A204.1 (cell line): ENCODE measurements around the gene CCDC136.

ENCODE experiments used
- FAIRE-seq: peaks from 2 replicates; lab custom pipeline; 2012; peaks lifted over from hg19 to GRCh38; lab: Jason Lieb, UNC

Gene CCDC136

DNA sequence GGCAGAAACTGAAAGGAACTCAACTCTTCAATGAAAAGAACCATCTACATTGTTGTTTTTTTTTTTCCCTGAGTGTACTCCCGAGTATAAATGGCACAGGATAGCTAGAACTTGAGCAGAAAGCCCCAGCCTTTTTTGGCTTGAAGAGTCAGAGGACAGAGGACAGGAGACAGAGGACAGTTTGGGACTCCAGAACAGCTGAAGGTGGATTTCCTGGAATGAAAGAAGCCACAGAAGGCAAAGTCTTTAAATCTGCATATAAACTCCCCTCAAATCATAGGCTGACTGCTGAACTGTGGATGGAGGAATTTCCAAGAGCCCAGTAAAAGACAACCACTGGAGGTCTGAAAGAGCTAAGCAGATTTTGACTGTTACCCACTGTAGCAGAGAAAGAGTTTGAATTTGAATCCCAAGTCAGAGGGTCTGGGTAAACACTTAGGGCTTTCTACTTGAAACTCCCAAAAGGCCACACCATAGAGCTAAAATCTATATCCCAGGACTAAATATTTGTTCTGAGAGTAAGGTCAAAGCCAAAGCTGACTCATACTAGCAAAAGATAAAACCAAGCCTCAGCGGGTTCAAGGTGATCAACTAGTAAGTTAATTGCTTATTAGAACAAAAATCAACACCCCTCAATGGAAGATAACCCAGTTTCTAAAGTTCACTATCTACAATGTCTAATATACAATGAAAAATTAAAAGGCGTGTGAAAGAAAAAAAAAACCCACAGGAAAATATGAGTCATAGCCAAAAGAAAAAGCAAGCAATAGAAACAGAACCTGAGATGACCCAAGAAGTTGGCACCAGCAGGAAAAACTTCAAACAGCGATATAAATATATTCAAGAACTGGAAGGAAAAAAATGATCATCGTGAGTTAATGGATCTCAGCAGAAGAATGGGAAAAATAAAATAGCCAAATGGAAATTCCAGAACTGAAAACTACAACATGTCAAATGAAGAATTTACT lies 14.3 kb upstream of the CCDC136 start:
- no peak for FAIRE-seq

DNA sequence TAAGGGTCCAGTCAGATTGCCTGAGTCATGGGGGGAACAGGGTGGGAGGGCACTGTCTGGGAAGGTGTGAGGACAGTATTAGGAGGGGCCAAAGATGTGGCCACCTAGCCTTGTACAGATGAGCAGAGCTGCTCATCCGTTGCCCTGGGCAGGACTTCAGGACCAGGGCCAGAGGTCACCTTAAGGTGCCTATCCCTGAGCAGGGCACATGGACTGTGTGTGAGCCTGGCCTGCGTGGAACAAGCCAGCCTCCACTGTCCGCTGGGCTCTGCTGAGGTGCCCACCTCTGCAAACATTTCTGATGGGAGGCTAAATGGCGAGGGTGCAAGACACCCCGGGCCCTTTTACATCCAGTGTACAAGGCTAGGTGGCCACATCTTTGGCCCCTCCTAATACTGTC lies 12.8 kb upstream of the CCDC136 start:
- no peak for FAIRE-seq

GRCh38 chr7:128781126-128781525 lies 10.6 kb upstream of the CCDC136 start:
- FAIRE-seq = no peak

- FAIRE-seq = no peak
These were observed 9.9 kb upstream of the CCDC136 start for GRCh38 chr7:128781851-128782250.

DNA sequence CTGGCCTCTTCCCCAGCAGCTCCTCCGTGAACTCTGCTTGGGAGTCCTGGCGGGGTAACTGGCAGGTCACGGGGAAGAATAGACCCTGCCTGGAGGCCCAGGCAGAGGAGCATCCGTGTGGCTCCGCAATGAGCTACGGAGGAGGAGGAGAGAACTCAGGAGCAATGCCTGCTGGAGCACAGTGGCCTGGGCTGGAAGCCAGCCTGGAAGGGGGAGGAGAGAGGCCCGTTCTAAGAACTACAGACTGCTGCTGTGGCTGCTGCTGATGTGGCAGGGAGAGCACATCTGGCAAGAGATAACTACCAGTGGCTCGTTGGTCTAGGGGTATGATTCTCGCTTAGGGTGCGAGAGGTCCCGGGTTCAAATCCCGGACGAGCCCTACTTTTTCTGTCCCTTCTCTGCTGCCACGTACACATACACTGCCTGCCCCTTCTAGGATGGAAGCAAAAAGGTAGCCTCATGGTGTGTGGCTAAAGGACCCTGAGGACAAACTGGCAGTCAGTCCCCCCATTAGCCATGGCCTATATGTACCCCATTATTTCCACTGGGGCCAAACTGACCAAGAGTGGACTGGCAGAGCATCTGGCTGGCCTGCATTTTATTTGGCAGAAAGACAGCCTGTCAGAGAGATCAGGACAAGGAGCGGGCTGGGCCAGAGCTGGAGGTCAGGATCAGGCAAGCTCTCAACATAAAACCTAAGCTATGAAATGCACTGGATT lies 8.5 kb upstream of the CCDC136 start:
- FAIRE-seq = no peak

DNA sequence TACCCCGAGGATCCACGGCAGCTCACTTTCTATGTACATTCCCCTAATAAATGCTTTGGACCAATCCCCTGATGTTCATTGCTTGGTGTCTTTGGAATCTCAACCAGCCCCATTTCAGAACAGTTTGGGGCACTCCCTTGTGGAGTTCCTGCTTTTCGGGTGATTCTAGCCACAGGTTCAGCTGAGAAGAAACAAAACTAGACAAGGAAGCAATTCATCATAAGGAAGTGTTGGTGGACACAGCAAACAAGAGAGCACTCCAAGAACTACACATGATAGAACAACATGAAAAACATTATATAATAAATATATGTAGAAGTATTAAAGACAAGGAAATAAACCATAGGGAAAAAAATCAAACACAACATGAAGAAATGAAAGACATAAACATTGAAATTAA lies 6.0 kb upstream of the CCDC136 start:
- no peak for FAIRE-seq

GRCh38 chr7:128788446-128789412 lies 3.0 kb upstream of the CCDC136 start:
- no peak for FAIRE-seq

DNA sequence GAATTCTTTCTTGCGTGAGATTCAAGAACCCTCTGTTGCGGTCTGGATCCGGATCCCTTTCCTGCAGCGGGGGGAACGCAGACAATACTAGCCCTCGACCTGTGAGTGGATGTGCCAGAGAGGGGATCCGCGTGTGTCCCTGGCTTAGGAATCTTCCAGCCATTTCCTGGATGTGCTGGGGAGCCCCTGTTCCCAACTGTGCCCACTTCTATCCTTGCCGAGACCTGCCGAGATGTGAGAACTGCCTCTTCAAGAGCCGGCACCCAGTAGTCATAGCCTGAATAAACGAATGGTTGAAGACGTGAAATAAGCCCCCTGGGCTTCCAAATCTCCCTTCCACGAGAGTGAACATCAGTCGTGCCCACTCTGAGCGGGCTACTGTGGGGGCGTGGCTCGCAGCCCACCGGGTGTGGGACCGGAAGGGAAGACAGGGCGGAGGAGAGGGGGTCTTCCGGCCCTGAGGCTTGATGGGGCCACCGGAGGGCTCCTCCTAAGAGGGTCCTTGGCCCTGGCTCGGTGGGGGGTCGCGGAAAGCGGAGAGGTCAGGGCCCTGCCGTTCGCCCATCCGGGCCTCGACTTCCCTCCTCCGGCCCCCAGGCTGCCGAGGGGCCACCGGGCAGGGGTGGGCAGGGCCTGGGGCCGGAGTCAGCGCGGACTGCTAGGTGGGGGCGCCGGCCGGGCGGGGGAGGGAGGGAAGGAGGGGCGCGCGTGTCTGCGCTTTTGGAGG lies 1.3 kb upstream of the CCDC136 start:
- no peak for FAIRE-seq

DNA sequence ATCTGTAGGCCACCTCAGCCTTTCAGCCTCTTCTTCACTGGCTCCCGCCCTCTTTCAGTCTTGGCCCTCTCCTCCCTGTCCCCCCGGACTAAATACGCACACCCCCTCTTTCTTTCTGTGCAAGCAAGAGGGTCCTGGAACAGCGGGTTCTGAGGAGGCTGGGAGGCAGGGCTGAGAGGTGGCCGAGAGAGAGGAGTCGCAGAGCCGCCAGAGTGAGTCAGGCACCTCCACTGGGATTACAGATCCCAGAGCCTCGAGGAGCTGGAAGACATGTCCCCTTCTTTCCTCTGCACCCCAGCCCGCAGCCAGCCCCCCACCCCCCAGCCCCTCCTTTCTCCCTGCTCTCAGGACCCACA lies 182 bp downstream of the CCDC136 start:
- no peak for FAIRE-seq

- no peak for FAIRE-seq
These were observed 858 bp downstream of the CCDC136 start for GRCh38 chr7:128792471-128793180.

DNA sequence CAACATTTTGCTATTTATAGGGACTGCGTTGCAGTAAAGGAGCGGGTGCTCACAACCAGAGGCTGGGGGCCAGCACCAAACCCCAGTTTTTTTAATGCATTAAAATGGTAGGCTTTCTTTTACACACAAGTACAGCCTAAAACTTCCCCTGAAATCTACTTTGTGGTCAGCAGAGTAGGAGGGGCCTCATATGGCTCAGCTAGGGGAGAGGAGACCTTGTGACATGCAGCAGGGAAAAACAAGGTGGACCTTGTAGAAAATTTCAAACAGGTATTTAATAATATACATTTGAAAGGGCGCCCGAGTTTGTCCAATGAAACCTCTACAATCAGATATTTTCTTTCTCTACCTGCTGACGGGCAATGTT lies 1.4 kb downstream of the CCDC136 start:
- no peak for FAIRE-seq

DNA sequence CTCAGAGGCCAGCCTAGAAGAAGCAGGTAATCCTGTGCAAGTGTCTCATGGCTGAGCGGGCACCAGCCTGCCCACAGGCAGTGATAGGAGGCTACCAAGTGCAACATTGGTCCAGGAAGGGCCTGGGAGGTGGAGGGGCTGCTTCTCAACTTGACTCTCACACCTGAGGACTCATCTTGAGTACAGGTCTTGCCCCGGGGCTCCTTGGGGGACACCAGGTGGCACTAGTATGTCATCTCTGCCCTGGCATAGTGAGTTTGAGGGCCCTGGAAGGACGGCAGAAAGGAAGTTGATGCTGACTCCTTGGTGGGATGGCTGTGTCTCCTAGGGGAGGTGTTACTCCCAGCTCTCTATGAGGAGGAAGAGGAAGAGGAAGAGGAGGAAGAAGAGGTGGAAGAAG lies 2.3 kb downstream of the CCDC136 start:
- no peak for FAIRE-seq

- FAIRE-seq = no peak
These were observed 2.7 kb downstream of the CCDC136 start for GRCh38 chr7:128794436-128794835.

DNA sequence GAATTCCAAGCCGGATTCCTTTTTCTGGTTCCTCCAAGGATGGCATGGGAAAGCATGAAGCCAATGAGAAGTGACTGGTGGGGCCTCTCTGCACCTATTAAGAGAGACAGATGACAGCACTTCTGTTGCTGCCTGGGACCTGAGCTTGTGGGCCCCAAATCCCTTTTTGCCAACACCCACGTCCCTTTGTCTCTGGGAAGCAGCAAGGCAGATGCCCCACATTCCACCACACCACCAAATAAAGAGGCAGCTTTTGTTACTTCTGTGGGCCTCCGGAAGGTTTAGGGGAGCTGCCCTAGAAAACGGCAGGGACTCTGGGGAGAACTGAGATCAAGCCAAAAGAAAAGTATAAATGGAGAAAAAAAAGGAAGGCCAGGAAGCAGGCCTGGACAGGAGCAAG lies 3.4 kb downstream of the CCDC136 start:
- FAIRE-seq = no peak

DNA sequence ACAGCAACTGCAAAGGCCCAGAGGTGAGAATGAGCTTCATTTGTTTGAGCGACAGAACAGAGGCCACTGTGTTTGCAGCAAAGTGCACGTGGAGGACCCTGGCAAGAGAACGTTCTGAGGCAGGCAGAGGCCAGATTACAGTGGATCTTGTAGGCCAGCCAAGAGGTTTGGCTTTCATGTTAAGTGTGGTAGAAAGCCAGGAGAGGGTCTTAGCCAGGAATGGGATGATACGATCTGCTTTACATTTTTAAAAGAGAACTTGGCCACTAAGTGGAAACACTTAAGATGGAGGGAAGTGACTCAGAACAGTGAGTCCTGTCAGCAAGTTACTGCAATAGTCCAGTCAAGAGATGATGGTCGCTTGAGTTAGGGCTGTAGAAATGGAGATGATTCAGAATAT lies 4.6 kb downstream of the CCDC136 start:
- no peak for FAIRE-seq

DNA sequence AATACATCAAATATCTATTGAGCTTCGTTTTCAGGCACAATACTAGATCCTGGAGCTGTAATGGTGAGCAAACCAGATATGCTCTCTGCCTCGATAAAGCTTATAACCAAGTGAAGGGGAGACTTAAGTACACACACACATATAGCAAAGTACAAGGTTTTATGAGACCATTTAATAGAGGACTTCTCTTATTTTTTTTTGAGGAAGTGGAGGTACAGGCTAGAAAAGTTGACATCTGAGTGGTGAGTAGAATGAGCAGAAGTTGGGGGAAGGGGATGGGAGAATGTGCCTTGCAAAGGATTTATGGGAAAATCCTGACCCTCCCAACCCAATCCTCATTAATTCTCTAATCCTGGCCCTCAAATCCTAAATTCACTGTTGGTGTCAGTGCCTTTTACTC lies 7.7 kb downstream of the CCDC136 start:
- FAIRE-seq = no peak

DNA sequence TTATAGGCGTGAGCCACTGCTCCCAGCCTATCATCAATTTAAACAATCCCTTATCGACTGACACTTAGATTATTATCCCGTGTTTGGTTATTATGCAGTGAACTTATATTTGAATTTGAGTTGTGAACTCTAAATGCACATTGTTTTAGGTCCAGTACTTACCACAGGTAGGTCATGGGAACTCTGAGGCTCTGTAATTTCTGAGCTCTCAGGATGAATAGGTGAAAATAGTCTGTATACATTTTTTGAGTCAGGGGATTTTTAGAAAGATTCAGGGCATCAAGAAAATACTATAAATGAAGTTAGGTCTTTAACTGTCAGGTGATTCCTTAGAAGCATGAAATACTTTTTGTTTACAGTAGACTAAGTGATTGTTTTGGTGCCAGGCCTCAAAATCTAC lies 8.8 kb downstream of the CCDC136 start:
- FAIRE-seq = no peak

GRCh38 chr7:128801003-128801402 lies 9.2 kb downstream of the CCDC136 start:
- no peak for FAIRE-seq

GRCh38 chr7:128801667-128802418 lies 10.1 kb downstream of the CCDC136 start:
- no peak for FAIRE-seq

- no peak for FAIRE-seq
These were observed 12.7 kb downstream of the CCDC136 start for GRCh38 chr7:128804484-128804883.
